Thymus (tissue), 11 donors: ENCODE data around the gene MED27. TPM values are rescaled to one million over a fixed set of nuclear protein-coding genes. Genes with fewer than 3 reads are reported as not detected.
"Not testable (repeated sequence)": the region's sequence is repeated elsewhere in the genome, so short reads cannot be mapped to it uniquely, and the experiment has no call there.

Experiments used
- DNase-seq, 9 donors: peaks; one replicate each; pipeline ENCODE4 v3.0.0-alpha.2; 2013; ENCODE audit warnings: low spot score in 9 of 9, low read depth in 6 of 9, missing footprints in 1 of 9
- H3K27ac ChIP-seq, 2 donors: one replicate each; pipeline ENCODE4 v1.5.1; 2013; ENCODE audit warnings: control low read depth in 1 of 2, low read depth in 1 of 2, low read length in 1 of 2, mild to moderate bottlenecking in 1 of 2, moderate library complexity in 1 of 2
- H3K27me3 ChIP-seq, 2 donors: one replicate each; pipeline ENCODE4 v1.5.1; 2013; ENCODE audit warnings: low read length in 1 of 2; ENCODE audit not compliant: control insufficient read depth in 2 of 2, insufficient read depth in 1 of 2
- H3K36me3 ChIP-seq, 2 donors: one replicate each; pipeline ENCODE4 v1.5.1; 2013; ENCODE audit warnings: low read length in 1 of 2, mild to moderate bottlenecking in 1 of 2, moderate library complexity in 1 of 2; ENCODE audit not compliant: control insufficient read depth in 2 of 2, insufficient read depth in 2 of 2
- H3K4me1 ChIP-seq, 2 donors: one replicate each; pipeline ENCODE4 v1.5.1; 2013; ENCODE audit warnings: low read length in 2 of 2; ENCODE audit not compliant: control insufficient read depth in 2 of 2, insufficient read depth in 2 of 2
- H3K4me3 ChIP-seq, 2 donors: one replicate each; pipeline ENCODE4 v1.5.1; 2013; ENCODE audit warnings: low read length in 2 of 2, control low read depth in 1 of 2, mild to moderate bottlenecking in 1 of 2
- H3K9me3 ChIP-seq, 2 donors: one replicate each; pipeline ENCODE4 v1.5.1; 2013; ENCODE audit warnings: low read length in 1 of 2, mild to moderate bottlenecking in 1 of 2; ENCODE audit not compliant: control insufficient read depth in 2 of 2, insufficient read depth in 1 of 2
- WGBS: extraction: QIAGEN DNeasy Blood & Tissue Kit; methylation state at CpG from one replicate; pipeline ENCODE4 v1.1.7; 2013; 5-methylcytosine and 5-hydroxymethylcytosine counted together
- polyA plus RNA-seq: library from polyadenylated mRNA; stranded (reverse); fragments of 200-250 nt; gene quantifications from one replicate; pipeline ENCODE4 v1.2.3, GENCODE V29; 2013
- total RNA-seq: library from RNA; stranded (reverse); fragments of 120-200 nt; gene quantifications from one replicate; pipeline ENCODE4 v1.2.4, GENCODE V29; 2013
- donor health status: healthy.

MED27 gene
- total and polyA plus RNA-seq, 2 donors: 27.2 to 31.0 TPM

- H3K9me3 ChIP-seq: no peaks in the 10 kb centered on the region
- over 99% methylated on average over 6 of the region's 6 CpGs for WGBS
- peaks cover 14 to 30% of the 10 kb centered on the region in 2 donors for H3K36me3 ChIP-seq
- DNase-seq: no peak
- no peaks in the 10 kb centered on the region for H3K27me3 ChIP-seq
- H3K27ac ChIP-seq: no peak overlapping the region
- no peak overlapping the region for H3K4me3 ChIP-seq
- peaks cover 0 to 4% of the 10 kb centered on the region in 2 donors for H3K4me1 ChIP-seq
Observed at GRCh38 chr9:132068605-132069004, 11.1 kb downstream of the MED27 start.

- peaks cover 0 to 4% of the 10 kb centered on the region in 2 donors for H3K4me1 ChIP-seq
- DNase-seq: no peak
- H3K4me3 ChIP-seq: no peak overlapping the region
- no peaks in the 10 kb centered on the region for H3K9me3 ChIP-seq
- no peaks in the 10 kb centered on the region for H3K27me3 ChIP-seq
- 95% methylated on average over 3 of the region's 3 CpGs for WGBS
- peaks cover 14 to 17% of the 10 kb centered on the region in 2 donors for H3K36me3 ChIP-seq
- no peak overlapping the region for H3K27ac ChIP-seq
Observed at GRCh38 chr9:132066511-132066910, 13.2 kb downstream of the MED27 start.

GRCh38 chr9:132066057-132066456 lies 13.6 kb downstream of the MED27 start:
- no peak overlapping the region for H3K27ac ChIP-seq
- peaks cover 0 to 4% of the 10 kb centered on the region in 2 donors for H3K4me1 ChIP-seq
- peaks cover 14% of the 10 kb centered on the region in 2 donors for H3K36me3 ChIP-seq
- H3K27me3 ChIP-seq: no peaks in the 10 kb centered on the region
- no peak overlapping the region for H3K4me3 ChIP-seq
- WGBS: 97% methylated on average over 11 of the region's 11 CpGs
- DNase-seq: no peak
- no peaks in the 10 kb centered on the region for H3K9me3 ChIP-seq

GRCh38 chr9:132063281-132063680 lies 16.4 kb downstream of the MED27 start:
- Histone ChIP-seq H3K4me1 (peaks cover 0 to 6% of the 10 kb centered on the region in 2 donors), H3K4me3 (no peak overlapping the region), H3K36me3 (peaks cover 8 to 9% of the 10 kb centered on the region in 2 donors), H3K9me3 (peaks cover 0 to 6% of the 10 kb centered on the region in 2 donors), H3K27me3 (no peaks in the 10 kb centered on the region), H3K27ac (no peak overlapping the region)
- 92% methylated on average over 6 of the region's 6 CpGs for WGBS
- DNase-seq: no peak

GRCh38 chr9:132062806-132063205 lies 16.9 kb downstream of the MED27 start:
- over 99% methylated on average over 4 of the region's 4 CpGs for WGBS
- peaks cover 0 to 6% of the 10 kb centered on the region in 2 donors for H3K4me1 ChIP-seq
- DNase-seq: no peak
- H3K27ac ChIP-seq: no peak overlapping the region
- H3K9me3 ChIP-seq: peaks cover 0 to 7% of the 10 kb centered on the region in 2 donors
- no peak overlapping the region for H3K4me3 ChIP-seq
- H3K27me3 ChIP-seq: no peaks in the 10 kb centered on the region
- H3K36me3 ChIP-seq: peaks cover 5 to 8% of the 10 kb centered on the region in 2 donors

GRCh38 chr9:132061526-132061925 lies 18.1 kb downstream of the MED27 start:
- Histone ChIP-seq H3K36me3 (peaks cover 5 to 11% of the 10 kb centered on the region in 2 donors), H3K27ac (no peak overlapping the region), H3K4me1 (peaks cover 0 to 6% of the 10 kb centered on the region in 2 donors), H3K9me3 (peaks cover 0 to 7% of the 10 kb centered on the region in 2 donors), H3K4me3 (no peak overlapping the region), H3K27me3 (no peaks in the 10 kb centered on the region)
- WGBS: 91% methylated on average over 3 of the region's 3 CpGs
- DNase-seq: no peak

- peaks cover 0 to 7% of the 10 kb centered on the region in 2 donors for H3K9me3 ChIP-seq
- DNase-seq: no peak
- H3K27me3 ChIP-seq: no peaks in the 10 kb centered on the region
- peaks cover 0 to 7% of the 10 kb centered on the region in 2 donors for H3K4me1 ChIP-seq
- H3K4me3 ChIP-seq: no peak overlapping the region
- H3K27ac ChIP-seq: no peak overlapping the region
- over 99% methylated on average over 8 of the region's 8 CpGs for WGBS
- H3K36me3 ChIP-seq: peaks cover 3 to 6% of the 10 kb centered on the region in 2 donors
Observed at GRCh38 chr9:132059361-132059760, 20.3 kb downstream of the MED27 start.

GRCh38 chr9:132058226-132058625 lies 21.4 kb downstream of the MED27 start:
- not testable (repeated sequence) for H3K36me3 ChIP-seq, H3K27ac ChIP-seq, H3K4me3 ChIP-seq, DNase-seq, H3K27me3 ChIP-seq, H3K9me3 ChIP-seq, H3K4me1 ChIP-seq
- 83% methylated on average over 6 of the region's 6 CpGs for WGBS

- 96% methylated on average over 11 of the region's 11 CpGs for WGBS
- Histone ChIP-seq H3K4me1 (peaks cover 0 to 9% of the 10 kb centered on the region in 2 donors), H3K4me3 (no peak overlapping the region), H3K27ac (peak overlapping the region; percentile 0 to 40), H3K9me3 (peaks cover 0 to 7% of the 10 kb centered on the region in 2 donors), H3K27me3 (no peaks in the 10 kb centered on the region), H3K36me3 (peaks cover 3 to 6% of the 10 kb centered on the region in 2 donors)
- DNase-seq: peak in 1 of 9 donors; percentile 24
Observed at GRCh38 chr9:132056717-132057560, 22.7 kb downstream of the MED27 start.
